GM23338 (cell line): ENCODE results near the gene ANKRD23. TPM values are rescaled to one million over a fixed set of nuclear protein-coding genes. Genes with fewer than 3 reads are reported as not detected.

Experiments
- ATAC-seq: fragments of 200-7000 bp; cut with Tn5 transposase; 3 replicates; pipeline ENCODE4 v1.9.1; 2020
- DNase-seq: peaks from one replicate; pipeline ENCODE4 v3.0.0-alpha.2; 2015; ENCODE audit warnings: low spot score
- H2AFZ ChIP-seq: fragments of 200-600 bp; sonication (generic); 2 replicates; pipeline ENCODE4 v1.8.0; 2016; ENCODE audit warnings: antibody characterized with exemption, mild to moderate bottlenecking, moderate library complexity
- H3F3A ChIP-seq: fragments of 200-600 bp; sonication (generic); replicated peaks from 2 replicates; pipeline ENCODE4 v1.8.0; 2017; ENCODE audit warnings: antibody characterized with exemption, mixed run types, low read depth
- H3K27ac ChIP-seq: fragments of 200-600 bp; sonication (generic); 2 replicates; pipeline ENCODE4 v1.6.1; 2016; ENCODE audit warnings: low read depth
- H3K27me3 ChIP-seq: fragments of 200-600 bp; sonication (generic); 2 replicates; pipeline ENCODE4 v1.8.0; 2016; ENCODE audit warnings: mild to moderate bottlenecking, mixed run types, moderate library complexity; ENCODE audit not compliant: insufficient read depth
- H3K36me3 ChIP-seq: fragments of 200-600 bp; sonication (generic); 2 replicates; pipeline ENCODE4 v1.8.0; 2016; ENCODE audit warnings: mild to moderate bottlenecking; ENCODE audit not compliant: insufficient read depth
- H3K4me1 ChIP-seq: fragments of 200-600 bp; sonication (generic); 2 replicates; pipeline ENCODE4 v1.8.0; 2016; ENCODE audit warnings: mild to moderate bottlenecking, moderate library complexity; ENCODE audit not compliant: insufficient read depth
- H3K4me2 ChIP-seq: fragments of 200-600 bp; sonication (generic); 2 replicates; pipeline ENCODE4 v1.7.1; 2017; ENCODE audit warnings: mixed run types
- H3K4me3 ChIP-seq: fragments of 200-600 bp; sonication (generic); 2 replicates; pipeline ENCODE4 v1.6.1; 2016; ENCODE audit warnings: mixed run types
- H3K79me2 ChIP-seq: fragments of 200-600 bp; sonication (generic); replicated peaks from 2 replicates; pipeline ENCODE4 v1.8.0; 2017; ENCODE audit warnings: mild to moderate bottlenecking; ENCODE audit not compliant: insufficient read depth
- H3K9me2 ChIP-seq: fragments of 200-600 bp; sonication (generic); 2 replicates; pipeline ENCODE4 v1.8.0; 2017; ENCODE audit not compliant: insufficient read depth
- H4K20me1 ChIP-seq: fragments of 200-600 bp; sonication (generic); replicated peaks from 2 replicates; pipeline ENCODE4 v1.8.0; 2017; ENCODE audit warnings: mild to moderate bottlenecking; ENCODE audit not compliant: insufficient read depth
- H3K27ac Mint-ChIP-seq: 2 replicates; pipeline ENCODE4 v1.8.0; 2020; ENCODE audit warnings: inconsistent platforms, mild to moderate bottlenecking, moderate library complexity, mixed read lengths
- H3K27me3 Mint-ChIP-seq: 3 replicates; pipeline ENCODE4 v1.8.0; 2022; ENCODE audit warnings: low read depth, mild to moderate bottlenecking, moderate library complexity, mixed read lengths, inconsistent platforms; ENCODE audit not compliant: insufficient read depth, poor library complexity
- H3K36me3 Mint-ChIP-seq: 3 replicates; pipeline ENCODE4 v1.8.0; 2021; ENCODE audit warnings: low read depth, mild to moderate bottlenecking, inconsistent platforms, moderate library complexity, mixed read lengths
- H3K4me1 Mint-ChIP-seq: 3 replicates; pipeline ENCODE4 v1.8.0; 2020; ENCODE audit warnings: mild to moderate bottlenecking, inconsistent platforms, mixed read lengths
- H3K4me3 Mint-ChIP-seq: 3 replicates; pipeline ENCODE4 v1.8.0; 2021; ENCODE audit warnings: moderate library complexity, mild to moderate bottlenecking, inconsistent platforms, mixed read lengths
- H3K9me3 Mint-ChIP-seq: 3 replicates; pipeline ENCODE4 v1.8.0; 2020; ENCODE audit warnings: moderate library complexity, mild to moderate bottlenecking, inconsistent platforms, mixed read lengths
- CREB1 ChIP-seq: fragments of 250-450 bp; sonication (Bioruptor Pico); IDR thresholded peaks from 2 replicates; pipeline ENCODE4 v1.5.0; 2020; ENCODE audit warnings: low read depth, mild to moderate bottlenecking, moderate library complexity
- EZH2 ChIP-seq: fragments of 200-600 bp; sonication (generic); IDR thresholded peaks from one replicate; pipeline ENCODE4 v1.8.0; 2017; ENCODE audit warnings: antibody characterized with exemption, mild to moderate bottlenecking, low read depth; ENCODE audit not compliant: unreplicated experiment
- EZH2phosphoT487 ChIP-seq: fragments of 200-600 bp; sonication (generic); IDR thresholded peaks from one replicate; pipeline ENCODE4 v1.8.1; 2018; ENCODE audit warnings: antibody characterized with exemption; ENCODE audit not compliant: unreplicated experiment
- JUNB ChIP-seq: IDR thresholded peaks from one replicate; pipeline ENCODE4 v1.6.1; 2016; ENCODE audit warnings: antibody characterized with exemption; ENCODE audit not compliant: unreplicated experiment
- POLR2AphosphoS5 ChIP-seq: IDR thresholded peaks from 2 replicates; pipeline ENCODE4 v1.6.1; 2016; ENCODE audit warnings: antibody characterized with exemption, low read depth
- ZNF114 ChIP-seq: fragments of 250-450 bp; sonication (Bioruptor Pico); IDR thresholded peaks from 2 replicates; pipeline ENCODE4 v1.5.0; 2020; ENCODE audit warnings: mild to moderate bottlenecking, moderate library complexity
- ZNF331 ChIP-seq: fragments of 250-450 bp; sonication (Bioruptor Pico); IDR thresholded peaks from 2 replicates; pipeline ENCODE4 v1.5.0; 2020; ENCODE audit warnings: low read depth, mild to moderate bottlenecking, moderate library complexity
- polyA plus RNA-seq: library from polyadenylated mRNA; unstranded; fragments of >200 nt; fragmentation: Nextera tagmentation; extraction: Ambion mirVana; gene quantifications from 2 replicates; pipeline ENCODE4 v1.2.1, GENCODE V29; 2016
- total RNA-seq: library from RNA; depleted of rRNA; stranded (reverse); fragments of >200 nt; shearing (Covaris generic); gene quantifications from 2 replicates; pipeline ENCODE4 v1.2.3, GENCODE V29; 2014
- TF ChIP-seq, protein P1 (sequence below): IDR thresholded peaks from one replicate; pipeline ENCODE4 v1.6.1; 2018; ENCODE audit warnings: antibody characterized with exemption; ENCODE audit not compliant: unreplicated experiment
- TF ChIP-seq, protein P2 (sequence below), 2 experiments: fragments of 200-600 bp in 1 of 2; sonication (generic) in 1 of 2; conservative IDR thresholded peaks; 2 replicates each; pipeline versions ENCODE4 v1.5.1 to v1.6.1; 2016 to 2017; ENCODE audit warnings: antibody characterized with exemption in 2 of 2, low read depth in 2 of 2, mild to moderate bottlenecking in 2 of 2, moderate library complexity in 1 of 2
- TF ChIP-seq, protein P3 (sequence below): IDR thresholded peaks from 2 replicates; pipeline ENCODE4 v1.6.1; 2016; ENCODE audit warnings: antibody characterized with exemption

ANKRD23 gene
- total and polyA plus RNA-seq, 2 experiments from 2014 or later = 4.0 to 5.0 TPM

DNA sequence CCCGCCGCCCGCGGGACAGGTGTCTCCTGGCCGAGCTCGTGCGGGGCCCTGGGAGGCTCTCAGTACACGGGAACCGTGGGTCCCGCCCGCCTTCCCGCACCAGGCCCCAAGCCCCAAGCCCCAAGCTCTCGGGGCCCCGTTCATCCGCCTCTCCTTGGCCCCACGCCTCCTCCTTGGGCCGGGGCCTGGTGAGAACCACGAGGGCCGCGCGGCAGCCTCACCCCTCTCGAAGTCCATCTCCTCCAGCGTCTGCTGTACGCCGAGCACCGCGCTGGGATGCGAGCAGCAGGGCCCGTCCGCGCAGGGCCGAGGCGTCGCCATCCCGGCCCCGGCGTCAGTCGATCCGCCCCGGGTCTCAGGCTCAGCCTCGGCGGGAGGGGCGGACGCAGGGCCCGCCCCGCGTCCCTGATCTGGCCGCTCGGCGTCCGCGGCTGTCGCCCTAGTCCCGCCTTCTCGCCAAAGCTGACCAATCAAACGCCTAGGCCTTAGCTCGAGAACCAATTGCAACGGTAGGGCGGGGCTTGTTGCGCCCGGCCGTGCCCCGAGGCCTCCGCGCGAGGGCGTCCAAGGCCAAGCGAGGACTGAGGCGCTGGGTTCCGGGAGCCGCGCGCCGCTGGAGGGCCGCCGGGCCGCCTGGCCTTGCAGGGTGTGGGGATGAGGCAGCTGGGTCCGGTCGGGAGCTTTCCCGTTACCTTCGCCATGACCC lies 14.0 kb upstream of the ANKRD23 start, which contains the start of gene ANKRD39 (continued):
- TF ChIP-seq, protein P1, sequence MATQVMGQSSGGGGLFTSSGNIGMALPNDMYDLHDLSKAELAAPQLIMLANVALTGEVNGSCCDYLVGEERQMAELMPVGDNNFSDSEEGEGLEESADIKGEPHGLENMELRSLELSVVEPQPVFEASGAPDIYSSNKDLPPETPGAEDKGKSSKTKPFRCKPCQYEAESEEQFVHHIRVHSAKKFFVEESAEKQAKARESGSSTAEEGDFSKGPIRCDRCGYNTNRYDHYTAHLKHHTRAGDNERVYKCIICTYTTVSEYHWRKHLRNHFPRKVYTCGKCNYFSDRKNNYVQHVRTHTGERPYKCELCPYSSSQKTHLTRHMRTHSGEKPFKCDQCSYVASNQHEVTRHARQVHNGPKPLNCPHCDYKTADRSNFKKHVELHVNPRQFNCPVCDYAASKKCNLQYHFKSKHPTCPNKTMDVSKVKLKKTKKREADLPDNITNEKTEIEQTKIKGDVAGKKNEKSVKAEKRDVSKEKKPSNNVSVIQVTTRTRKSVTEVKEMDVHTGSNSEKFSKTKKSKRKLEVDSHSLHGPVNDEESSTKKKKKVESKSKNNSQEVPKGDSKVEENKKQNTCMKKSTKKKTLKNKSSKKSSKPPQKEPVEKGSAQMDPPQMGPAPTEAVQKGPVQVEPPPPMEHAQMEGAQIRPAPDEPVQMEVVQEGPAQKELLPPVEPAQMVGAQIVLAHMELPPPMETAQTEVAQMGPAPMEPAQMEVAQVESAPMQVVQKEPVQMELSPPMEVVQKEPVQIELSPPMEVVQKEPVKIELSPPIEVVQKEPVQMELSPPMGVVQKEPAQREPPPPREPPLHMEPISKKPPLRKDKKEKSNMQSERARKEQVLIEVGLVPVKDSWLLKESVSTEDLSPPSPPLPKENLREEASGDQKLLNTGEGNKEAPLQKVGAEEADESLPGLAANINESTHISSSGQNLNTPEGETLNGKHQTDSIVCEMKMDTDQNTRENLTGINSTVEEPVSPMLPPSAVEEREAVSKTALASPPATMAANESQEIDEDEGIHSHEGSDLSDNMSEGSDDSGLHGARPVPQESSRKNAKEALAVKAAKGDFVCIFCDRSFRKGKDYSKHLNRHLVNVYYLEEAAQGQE = no peak
- TF ChIP-seq EZH2 = no peak
- TF ChIP-seq JUNB = no peak
- TF ChIP-seq, protein P2, sequence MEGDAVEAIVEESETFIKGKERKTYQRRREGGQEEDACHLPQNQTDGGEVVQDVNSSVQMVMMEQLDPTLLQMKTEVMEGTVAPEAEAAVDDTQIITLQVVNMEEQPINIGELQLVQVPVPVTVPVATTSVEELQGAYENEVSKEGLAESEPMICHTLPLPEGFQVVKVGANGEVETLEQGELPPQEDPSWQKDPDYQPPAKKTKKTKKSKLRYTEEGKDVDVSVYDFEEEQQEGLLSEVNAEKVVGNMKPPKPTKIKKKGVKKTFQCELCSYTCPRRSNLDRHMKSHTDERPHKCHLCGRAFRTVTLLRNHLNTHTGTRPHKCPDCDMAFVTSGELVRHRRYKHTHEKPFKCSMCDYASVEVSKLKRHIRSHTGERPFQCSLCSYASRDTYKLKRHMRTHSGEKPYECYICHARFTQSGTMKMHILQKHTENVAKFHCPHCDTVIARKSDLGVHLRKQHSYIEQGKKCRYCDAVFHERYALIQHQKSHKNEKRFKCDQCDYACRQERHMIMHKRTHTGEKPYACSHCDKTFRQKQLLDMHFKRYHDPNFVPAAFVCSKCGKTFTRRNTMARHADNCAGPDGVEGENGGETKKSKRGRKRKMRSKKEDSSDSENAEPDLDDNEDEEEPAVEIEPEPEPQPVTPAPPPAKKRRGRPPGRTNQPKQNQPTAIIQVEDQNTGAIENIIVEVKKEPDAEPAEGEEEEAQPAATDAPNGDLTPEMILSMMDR (conservative IDR thresholded peaks at IDR 0.05; ENCODE audit: low read depth in 2 of 2) = peak; percentile 52 to 94
- TF ChIP-seq, protein P3, sequence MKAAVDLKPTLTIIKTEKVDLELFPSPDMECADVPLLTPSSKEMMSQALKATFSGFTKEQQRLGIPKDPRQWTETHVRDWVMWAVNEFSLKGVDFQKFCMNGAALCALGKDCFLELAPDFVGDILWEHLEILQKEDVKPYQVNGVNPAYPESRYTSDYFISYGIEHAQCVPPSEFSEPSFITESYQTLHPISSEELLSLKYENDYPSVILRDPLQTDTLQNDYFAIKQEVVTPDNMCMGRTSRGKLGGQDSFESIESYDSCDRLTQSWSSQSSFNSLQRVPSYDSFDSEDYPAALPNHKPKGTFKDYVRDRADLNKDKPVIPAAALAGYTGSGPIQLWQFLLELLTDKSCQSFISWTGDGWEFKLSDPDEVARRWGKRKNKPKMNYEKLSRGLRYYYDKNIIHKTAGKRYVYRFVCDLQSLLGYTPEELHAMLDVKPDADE = no peak

DNA sequence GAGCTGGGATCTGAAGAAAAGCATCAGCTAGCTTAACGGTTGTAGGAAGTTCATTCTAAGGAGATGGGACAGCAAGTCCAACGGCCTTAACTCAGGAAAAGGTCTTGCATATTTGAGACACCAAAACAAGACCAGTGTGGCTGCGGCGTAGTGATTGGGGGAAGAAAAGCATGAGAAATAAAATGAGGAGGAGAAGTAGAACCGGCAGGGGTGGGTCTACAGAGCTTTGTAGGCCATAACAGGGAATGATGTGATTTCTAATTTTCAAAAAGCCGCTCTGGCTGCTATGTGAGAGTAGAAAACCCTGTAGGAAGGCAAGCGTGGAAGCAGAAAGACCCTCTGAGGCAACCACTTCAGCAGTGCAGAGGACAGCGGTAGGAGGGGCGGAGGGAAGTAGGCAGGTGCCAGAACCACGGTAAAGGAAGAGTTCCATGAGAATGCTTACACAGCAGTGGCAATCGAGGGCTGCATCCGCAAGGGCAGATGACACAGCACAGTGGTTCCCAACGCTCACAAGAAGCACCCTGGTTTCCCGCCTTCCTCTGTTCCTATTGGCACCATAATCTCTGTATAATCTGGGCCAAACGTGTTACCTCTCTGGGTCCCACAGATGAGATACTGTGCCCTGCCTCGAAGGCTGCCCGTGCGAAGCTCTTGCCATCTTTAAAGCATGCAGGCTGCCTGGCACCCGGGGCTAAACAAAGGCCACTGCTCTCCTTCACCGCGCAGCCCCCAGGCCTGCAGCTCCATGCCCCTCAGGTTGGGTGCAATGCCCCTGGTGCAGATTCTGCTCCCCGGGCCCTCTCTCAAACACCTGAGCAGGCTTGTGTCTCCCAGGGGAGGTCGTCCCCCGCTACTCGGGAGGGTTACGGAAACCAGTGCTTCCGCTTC lies 13.2 kb upstream of the ANKRD23 start:
- Mint-ChIP-seq H3K27me3 (peaks cover 17% of the 10 kb centered on the region), H3K27ac (peak overlapping the region; percentile 28; the same call in 1 of the 2 replicates), H3K4me1 (peaks cover 21% of the 10 kb centered on the region), H3K9me3 (no peaks in the 10 kb centered on the region), H3K4me3 (peak overlapping the region; percentile 83), H3K36me3 (peaks cover 36% of the 10 kb centered on the region)
- Histone ChIP-seq H3K4me3 (peak overlapping the region; percentile 85), H3K27me3 (no peaks in the 10 kb centered on the region), H3K4me2 (peak overlapping the region; percentile 96), H3K27ac (no peak overlapping the region), H3K9me2 (no peaks in the 10 kb centered on the region), H3K4me1 (peaks cover 19% of the 10 kb centered on the region), H3K36me3 (peaks cover 8% of the 10 kb centered on the region), H3K79me2 (peaks cover 39% of the 10 kb centered on the region), H2AFZ (peak overlapping the region; percentile 95), H4K20me1 (peaks cover 6% of the 10 kb centered on the region), H3F3A (peaks cover 15% of the 10 kb centered on the region)
- DNase-seq (peak; percentile 61), ATAC-seq (peak; percentile 10)
- TF ChIP-seq EZH2phosphoT487 (no peak), ZNF331 (CRISPR knock-in tag) (no peak), ZNF114 (CRISPR knock-in tag) (no peak), POLR2AphosphoS5 (no peak), CREB1 (CRISPR knock-in tag) (no peak)
- TF ChIP-seq, protein P2 (conservative IDR thresholded peaks at IDR 0.05; ENCODE audit: low read depth in 2 of 2) = no peak
- TF ChIP-seq, protein P1 = no peak
